Osteocyte (in vitro differentiated cells): ENCODE measurements around the gene TMEM233. TPM values are rescaled to one million over a fixed set of nuclear protein-coding genes. Genes with fewer than 3 reads are reported as not detected.

ENCODE experiments used
- DNase-seq: peaks from one replicate; pipeline ENCODE4 v3.0.0; 2021; ENCODE audit warnings: mixed read lengths; ENCODE audit not compliant: unreplicated experiment; ENCODE audit errors: extremely low spot score
- H3K27ac Mint-ChIP-seq: one replicate; pipeline ENCODE4 v1.8.0; 2021; ENCODE audit warnings: mild to moderate bottlenecking, mixed read lengths; ENCODE audit not compliant: unreplicated experiment
- H3K27me3 Mint-ChIP-seq: one replicate; pipeline ENCODE4 v1.8.0; 2021; ENCODE audit warnings: mixed read lengths; ENCODE audit not compliant: unreplicated experiment
- H3K36me3 Mint-ChIP-seq: one replicate; pipeline ENCODE4 v1.8.0; 2021; ENCODE audit warnings: mixed read lengths; ENCODE audit not compliant: unreplicated experiment
- H3K4me1 Mint-ChIP-seq: one replicate; pipeline ENCODE4 v1.8.0; 2021; ENCODE audit warnings: mixed read lengths; ENCODE audit not compliant: unreplicated experiment
- H3K4me3 Mint-ChIP-seq: one replicate; pipeline ENCODE4 v1.8.0; 2021; ENCODE audit warnings: mild to moderate bottlenecking, moderate library complexity, mixed read lengths; ENCODE audit not compliant: unreplicated experiment
- H3K9me3 Mint-ChIP-seq: one replicate; pipeline ENCODE4 v1.8.0; 2021; ENCODE audit warnings: mixed read lengths; ENCODE audit not compliant: unreplicated experiment
- CTCF ChIP-seq: fragments of 200-600 bp; sonication (generic); IDR thresholded peaks from 2 replicates; pipeline ENCODE4 v1.5.0; 2021; ENCODE audit warnings: antibody characterized with exemption, mild to moderate bottlenecking, moderate library complexity
- total RNA-seq: library from RNA; stranded (reverse); gene quantifications from 2 replicates; pipeline ENCODE4 v1.2.1, GENCODE V29; 2021

TMEM233 gene
- total RNA-seq, 1 donor from 2014 or later, result not detected

GRCh38 chr12:119676022-119676421 lies 82.4 kb downstream of the TMEM233 start:
- TF ChIP-seq CTCF, result no peak
- H3K36me3 Mint-ChIP-seq, result peaks cover 74% of the 10 kb centered on the region
- H3K27ac Mint-ChIP-seq, result no peak overlapping the region
- H3K4me3 Mint-ChIP-seq, result no peak overlapping the region
- no peak for DNase-seq
- H3K27me3 Mint-ChIP-seq, result no peaks in the 10 kb centered on the region
- no peaks in the 10 kb centered on the region for H3K9me3 Mint-ChIP-seq
- H3K4me1 Mint-ChIP-seq, result peaks cover 14% of the 10 kb centered on the region

- H3K9me3 Mint-ChIP-seq, result no peaks in the 10 kb centered on the region
- peaks cover 74% of the 10 kb centered on the region for H3K36me3 Mint-ChIP-seq
- no peak for TF ChIP-seq CTCF
- H3K4me3 Mint-ChIP-seq, result no peak overlapping the region
- H3K27me3 Mint-ChIP-seq, result no peaks in the 10 kb centered on the region
- DNase-seq, result no peak
- H3K4me1 Mint-ChIP-seq, result peaks cover 13% of the 10 kb centered on the region
- H3K27ac Mint-ChIP-seq, result no peak overlapping the region
Measured at GRCh38 chr12:119676573-119676972, 83.0 kb downstream of the TMEM233 start.

- DNase-seq, result no peak
- Mint-ChIP-seq H3K27me3 (no peaks in the 10 kb centered on the region), H3K36me3 (peaks cover 60% of the 10 kb centered on the region), H3K4me3 (no peak overlapping the region), H3K9me3 (no peaks in the 10 kb centered on the region), H3K27ac (no peak overlapping the region), H3K4me1 (peaks cover 21% of the 10 kb centered on the region)
- TF ChIP-seq CTCF, result no peak
Measured at GRCh38 chr12:119678459-119678858, 84.9 kb downstream of the TMEM233 start.

- H3K9me3 Mint-ChIP-seq, result no peaks in the 10 kb centered on the region
- no peak overlapping the region for H3K4me3 Mint-ChIP-seq
- peaks cover 55% of the 10 kb centered on the region for H3K36me3 Mint-ChIP-seq
- H3K4me1 Mint-ChIP-seq, result peaks cover 27% of the 10 kb centered on the region
- no peak for DNase-seq
- peak overlapping the region; percentile 50 for H3K27ac Mint-ChIP-seq
- no peak for TF ChIP-seq CTCF
- no peaks in the 10 kb centered on the region for H3K27me3 Mint-ChIP-seq
Measured at GRCh38 chr12:119679081-119679480, 85.5 kb downstream of the TMEM233 start.

- Mint-ChIP-seq H3K36me3 (peaks cover 51% of the 10 kb centered on the region), H3K4me1 (peaks cover 32% of the 10 kb centered on the region), H3K27me3 (no peaks in the 10 kb centered on the region), H3K27ac (peak overlapping the region; percentile 50), H3K9me3 (no peaks in the 10 kb centered on the region), H3K4me3 (no peak overlapping the region)
- no peak for DNase-seq
- TF ChIP-seq CTCF, result no peak
Measured at GRCh38 chr12:119679490-119679889, 85.9 kb downstream of the TMEM233 start.
